NCI-H1048 (cell line): ENCODE results near the gene S100A7.

Experiments used
- DNase-seq: peaks from one replicate; lab custom pipeline; 2025; lab: John Stamatoyannopoulos, UW

Gene S100A7

DNA sequence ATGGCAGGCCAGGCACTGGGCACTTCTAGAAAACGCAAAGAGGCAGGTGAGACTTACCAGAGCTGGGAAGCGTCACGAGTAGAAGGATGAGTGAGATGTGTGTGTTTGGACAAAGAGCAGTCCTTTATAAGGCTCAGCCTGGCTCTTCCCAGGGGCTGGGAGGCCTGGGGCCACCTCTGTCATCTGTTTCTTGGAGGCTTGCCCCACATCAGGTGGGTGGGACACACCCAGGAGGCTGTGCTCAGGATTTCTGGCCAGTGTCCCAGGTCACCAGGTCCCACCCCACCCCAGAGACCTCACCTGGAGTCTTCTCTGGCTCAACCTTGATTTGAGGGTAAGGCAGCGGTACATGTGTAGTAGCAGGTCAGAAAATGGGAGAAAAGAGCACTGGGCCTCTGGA is at the start of gene S100A7:
TSS of gene S100A7 (minus strand) at position 101 of the 400 bp plus-strand sequence. CDS start 1,638 bp downstream, outside the sequence.
- no peak for DNase-seq

DNA sequence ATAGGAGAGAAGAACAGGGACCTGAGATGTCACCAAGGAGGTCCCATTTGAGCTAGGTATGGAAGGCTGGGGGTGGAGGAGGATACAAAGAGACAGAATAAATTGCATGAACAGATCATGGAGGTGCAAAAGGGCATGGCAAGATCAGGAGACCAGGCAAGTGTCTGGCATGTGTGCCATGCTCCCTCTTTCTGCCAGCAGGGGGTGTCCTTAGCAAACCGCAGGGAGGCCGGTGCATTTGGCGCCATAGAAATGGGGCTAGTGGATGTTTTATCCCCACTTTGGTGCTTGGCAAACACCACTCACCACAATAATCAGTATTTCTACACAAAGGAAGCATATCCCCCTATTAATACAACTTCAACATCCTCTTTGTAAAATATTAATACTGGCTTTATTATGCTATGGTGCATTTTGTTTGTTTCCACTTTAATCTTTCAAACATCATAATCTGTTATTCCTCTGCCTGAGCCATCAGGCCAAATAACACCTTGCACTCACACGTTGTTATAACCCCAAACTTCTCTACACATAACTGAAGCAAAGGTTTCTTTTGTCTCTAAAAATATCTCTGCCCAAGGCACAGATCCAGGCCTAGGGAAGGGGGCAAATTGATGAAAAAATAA is 49.4 kb upstream of the S100A7 start:
- DNase-seq: peak; percentile 25

DNA sequence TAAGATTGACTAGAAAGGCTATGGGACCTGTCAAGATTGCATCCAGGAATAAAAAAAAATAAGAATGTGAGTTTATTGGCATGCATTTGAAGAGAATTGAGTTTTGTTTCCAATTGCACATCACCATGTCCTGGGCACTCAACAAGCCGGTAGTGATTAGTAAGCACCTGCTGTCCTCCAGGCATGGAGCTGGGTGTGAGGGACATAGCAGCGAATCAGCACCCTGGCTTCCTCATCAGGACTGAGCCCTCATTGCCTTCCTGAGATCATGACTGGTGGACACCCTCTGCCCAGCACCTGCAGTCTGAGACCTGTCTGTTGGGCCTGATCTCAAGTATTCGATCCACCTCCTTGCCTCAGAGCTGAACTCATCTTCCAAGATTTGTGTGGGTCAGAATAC is 48.6 kb upstream of the S100A7 start:
- no peak for DNase-seq

- no peak for DNase-seq
These were observed 47.6 kb upstream of the S100A7 start for GRCh38 chr1:153507926-153508583.

- DNase-seq: no peak
These were observed 46.5 kb upstream of the S100A7 start for GRCh38 chr1:153506831-153507413.

- DNase-seq: no peak
These were observed 45.9 kb upstream of the S100A7 start for GRCh38 chr1:153506386-153506785.

DNA sequence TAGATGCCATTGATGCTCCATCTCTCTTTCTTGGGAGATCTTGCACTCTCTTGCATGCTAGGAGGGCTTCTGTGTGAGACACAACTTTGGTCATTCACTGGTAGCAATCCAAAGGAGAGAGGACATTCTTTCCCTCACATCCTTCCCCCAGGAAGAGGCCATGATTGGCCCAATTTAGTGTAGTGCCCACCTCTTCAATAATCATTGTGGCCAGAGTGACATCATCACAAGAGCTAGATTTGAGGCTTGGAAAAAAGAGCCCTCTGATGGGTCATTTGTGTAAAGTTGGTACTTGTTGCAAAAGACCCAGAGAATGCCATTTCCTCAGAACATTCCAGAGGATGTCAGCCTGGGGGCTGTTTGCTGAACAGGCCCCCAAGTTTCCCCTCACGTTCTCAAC is 45.1 kb upstream of the S100A7 start:
- DNase-seq: no peak

GRCh38 chr1:153503766-153504165 is 43.3 kb upstream of the S100A7 start:
- no peak for DNase-seq

GRCh38 chr1:153498746-153499145 is 38.3 kb upstream of the S100A7 start:
- DNase-seq: no peak

- no peak for DNase-seq
These were observed 35.1 kb upstream of the S100A7 start for GRCh38 chr1:153495536-153495935.

DNA sequence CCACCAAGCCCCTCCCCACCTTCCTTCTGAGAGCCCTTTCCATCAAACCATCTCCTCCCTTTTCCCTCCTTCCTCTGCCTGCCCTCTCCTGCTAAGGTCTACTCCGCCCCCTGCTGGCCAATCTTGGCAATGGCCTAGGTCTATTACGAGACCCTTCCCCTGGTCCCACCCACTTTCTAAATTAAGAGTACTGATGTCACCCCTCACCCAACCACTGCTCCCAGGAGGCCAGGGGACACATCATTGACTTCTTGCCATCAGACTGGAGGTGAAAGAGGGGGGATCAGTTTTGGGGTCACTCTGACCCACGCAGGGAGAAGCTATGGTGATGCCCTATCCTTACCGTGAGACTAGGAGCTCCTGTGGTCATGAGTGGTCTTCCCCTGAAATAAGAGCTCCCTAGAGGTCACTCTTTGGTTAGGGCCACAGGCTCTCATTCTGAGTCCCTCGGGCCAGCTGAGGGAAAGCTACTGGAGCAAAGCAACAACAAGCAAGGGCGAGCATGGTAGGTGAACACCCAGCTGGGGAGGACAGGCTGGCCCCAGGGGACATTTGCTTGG is 34.6 kb upstream of the S100A7 start:
- peak; percentile 39 for DNase-seq

GRCh38 chr1:153493343-153493960 is 33.0 kb upstream of the S100A7 start:
- no peak for DNase-seq

DNA sequence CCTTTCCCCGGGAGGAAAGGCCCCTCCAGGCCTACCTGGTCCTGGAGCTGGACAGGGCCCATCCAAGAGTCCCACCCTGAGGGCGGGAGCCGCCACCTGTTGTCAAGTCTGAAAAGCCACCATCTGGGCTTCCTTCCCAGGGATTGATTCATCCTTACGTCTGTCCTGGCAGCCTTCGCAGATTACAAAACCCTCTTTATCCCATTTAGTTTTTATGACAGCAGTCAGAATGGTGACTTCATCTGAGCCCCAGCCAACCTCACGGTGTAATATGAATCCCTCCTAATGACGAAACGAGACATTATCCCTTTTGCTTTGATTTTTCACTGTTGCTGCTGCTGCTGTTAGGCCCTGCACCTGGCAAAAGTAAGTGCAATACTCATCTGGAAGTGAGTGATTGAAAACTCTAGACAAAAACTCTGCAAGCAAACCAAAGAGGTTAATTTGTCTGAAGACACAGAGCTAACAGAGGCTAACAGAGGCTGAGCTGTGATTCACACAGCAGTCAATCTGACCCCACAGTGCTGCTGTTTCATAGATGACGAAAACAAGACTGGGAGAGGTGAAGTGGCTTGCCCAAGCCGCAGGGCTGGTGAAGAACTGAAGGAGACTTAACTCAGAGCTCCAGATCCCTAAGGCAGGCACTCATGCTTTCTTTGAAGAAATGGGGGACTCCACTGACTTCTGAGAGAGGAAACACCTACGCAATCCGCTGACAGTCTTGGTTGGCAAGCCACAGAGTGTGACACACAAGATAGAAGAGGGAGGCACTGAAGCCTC is 30.0 kb upstream of the S100A7 start:
- DNase-seq: no peak

- no peak for DNase-seq
These were observed 28.3 kb upstream of the S100A7 start for GRCh38 chr1:153488731-153489130.

- DNase-seq: no peak
These were observed 27.3 kb upstream of the S100A7 start for GRCh38 chr1:153487707-153488106.

GRCh38 chr1:153485863-153486262 is 25.4 kb upstream of the S100A7 start:
- no peak for DNase-seq

DNA sequence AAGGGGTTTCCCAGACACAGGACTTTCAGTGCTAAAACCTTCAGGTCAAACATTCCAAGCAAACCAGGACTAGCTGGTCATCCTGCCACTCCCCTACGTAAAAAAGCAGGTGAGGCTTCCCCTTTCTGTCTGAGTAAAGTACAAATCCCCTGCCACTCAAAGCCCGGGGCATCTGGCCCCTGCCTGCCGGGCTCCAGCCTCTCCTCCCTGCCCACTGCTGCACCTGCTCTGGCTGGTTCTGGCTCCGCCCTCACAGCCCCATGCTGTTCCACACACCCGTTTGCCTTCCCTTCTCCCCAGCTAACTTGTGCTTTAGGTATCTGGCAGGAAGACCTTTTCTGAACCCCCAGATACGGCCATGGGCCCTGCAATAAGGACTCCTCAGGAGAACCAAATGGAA is 23.3 kb upstream of the S100A7 start:
- DNase-seq: no peak

- DNase-seq: no peak
These were observed 20.7 kb upstream of the S100A7 start for GRCh38 chr1:153481124-153481523.

DNA sequence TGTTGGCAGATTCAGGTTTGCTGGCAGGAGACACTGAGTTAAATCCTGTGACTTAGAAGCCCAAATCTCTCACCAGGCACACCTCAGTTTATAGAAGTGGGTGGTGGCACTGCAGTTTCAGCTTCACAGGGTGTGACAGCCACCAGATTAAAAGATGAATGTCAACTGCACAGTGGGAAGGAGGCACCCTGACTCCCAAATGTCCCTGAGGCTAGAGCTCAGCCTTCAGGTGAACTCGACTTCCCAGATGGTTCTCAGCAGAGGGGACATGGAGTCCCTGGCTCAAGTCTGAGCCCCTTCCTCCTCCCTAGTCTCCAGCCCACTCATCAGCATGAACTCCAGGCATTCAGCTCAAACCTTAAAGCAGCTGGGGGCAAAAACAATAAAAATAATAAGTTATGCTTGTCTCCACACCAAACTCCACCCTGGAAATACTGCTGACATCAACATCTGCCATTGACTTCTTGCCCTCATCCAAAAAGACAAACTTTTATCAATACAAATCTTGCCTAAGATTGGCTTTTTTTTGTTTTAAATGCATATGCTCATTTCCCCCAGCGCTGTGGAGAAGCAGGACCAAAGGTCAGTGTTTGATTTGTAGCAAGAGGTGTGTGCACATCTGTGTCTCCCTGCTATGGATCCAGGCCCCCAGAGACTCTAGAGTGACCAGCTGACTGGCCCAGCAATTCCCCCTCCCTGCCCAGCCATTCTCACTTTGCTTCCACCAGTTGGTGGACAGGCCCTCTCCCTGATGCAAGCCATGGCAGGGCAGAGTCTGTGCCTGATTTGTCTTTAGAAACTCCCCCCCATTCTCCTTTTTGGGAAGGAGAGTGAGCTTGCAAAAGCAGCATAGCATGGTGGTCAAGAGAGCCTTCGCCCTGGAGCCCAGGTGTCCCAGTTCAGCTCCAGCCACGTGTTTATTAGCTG is 18.5 kb upstream of the S100A7 start:
- DNase-seq: no peak

DNA sequence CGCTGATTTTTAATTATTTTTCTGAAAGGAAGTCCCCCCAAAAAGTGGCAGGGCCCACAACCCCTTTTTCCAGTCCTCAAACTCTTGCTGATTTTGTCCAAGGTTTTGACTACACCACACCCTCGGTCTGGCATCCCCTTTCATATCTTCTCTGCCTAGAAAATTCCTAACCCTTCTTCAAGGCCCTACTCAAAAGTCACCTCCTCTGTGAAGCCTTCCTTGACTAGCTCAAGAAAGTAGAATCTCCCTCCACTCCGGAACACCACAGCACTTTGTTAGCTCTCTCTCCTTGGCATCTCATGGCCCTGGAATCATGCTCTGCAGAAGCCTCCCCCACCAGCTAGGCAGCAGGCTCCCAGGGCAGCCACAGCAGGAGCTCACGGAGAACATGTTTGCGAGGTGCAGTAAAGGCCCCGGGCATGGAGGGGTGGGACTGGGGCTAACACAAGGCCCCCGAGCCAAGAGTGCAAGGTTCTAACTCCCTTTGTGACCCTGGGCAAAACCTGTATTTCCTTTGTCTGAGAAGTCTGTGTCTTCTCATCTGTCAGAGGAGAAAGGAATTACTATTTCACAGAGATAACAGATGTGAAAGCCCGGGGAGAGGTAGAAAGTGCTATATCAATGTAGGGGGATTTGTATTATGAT is 17.7 kb upstream of the S100A7 start:
- DNase-seq: no peak
